Measurements from ENCODE around the gene ZNF827. TPM values are rescaled to one million over a fixed set of nuclear protein-coding genes. Genes with fewer than 3 reads are reported as not detected.

ZNF827 gene
- total RNA-seq, 1 experiment from 2014 or later, result 5.3 TPM

DNA sequence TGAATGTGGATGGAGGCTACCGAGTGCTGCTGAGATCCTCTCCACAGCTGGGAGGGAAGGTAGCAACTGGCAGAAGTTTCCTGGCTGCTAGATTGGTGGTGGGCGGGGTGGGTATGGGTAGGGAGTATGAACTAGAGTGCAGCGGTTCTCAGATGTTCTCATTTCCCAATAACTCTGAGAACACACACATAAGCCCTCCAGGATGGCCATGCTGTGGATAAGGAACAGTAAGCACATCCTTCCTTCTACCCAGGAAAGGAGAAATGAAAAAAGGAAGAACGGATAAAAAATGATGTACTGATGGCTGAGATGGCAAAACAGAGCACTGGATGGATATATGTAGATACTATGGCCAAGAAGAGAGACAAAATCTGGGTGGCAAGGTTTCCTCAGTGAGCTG, 116.0 kb downstream of the ZNF827 start:
- Histone ChIP-seq H3K4me3 (ENCODE audit: low read depth, low read length) (no peak overlapping the region), H3K4me1 (no peaks in the 10 kb centered on the region), H3K36me3 (ENCODE audit: control insufficient read depth, insufficient read depth, low read length) (no peaks in the 10 kb centered on the region), H3K27me3 (replicated peaks; ENCODE audit: control insufficient read depth, insufficient read depth, low read length) (no peaks in the 10 kb centered on the region), H3K9me3 (no peaks in the 10 kb centered on the region)
- POLR2A ChIA-PET, result no interaction called here
- intact Hi-C loops (cut with micrococcal nuclease; ENCODE audit: unreplicated experiment), result no loop called here
- TF ChIP-seq, protein P1, sequence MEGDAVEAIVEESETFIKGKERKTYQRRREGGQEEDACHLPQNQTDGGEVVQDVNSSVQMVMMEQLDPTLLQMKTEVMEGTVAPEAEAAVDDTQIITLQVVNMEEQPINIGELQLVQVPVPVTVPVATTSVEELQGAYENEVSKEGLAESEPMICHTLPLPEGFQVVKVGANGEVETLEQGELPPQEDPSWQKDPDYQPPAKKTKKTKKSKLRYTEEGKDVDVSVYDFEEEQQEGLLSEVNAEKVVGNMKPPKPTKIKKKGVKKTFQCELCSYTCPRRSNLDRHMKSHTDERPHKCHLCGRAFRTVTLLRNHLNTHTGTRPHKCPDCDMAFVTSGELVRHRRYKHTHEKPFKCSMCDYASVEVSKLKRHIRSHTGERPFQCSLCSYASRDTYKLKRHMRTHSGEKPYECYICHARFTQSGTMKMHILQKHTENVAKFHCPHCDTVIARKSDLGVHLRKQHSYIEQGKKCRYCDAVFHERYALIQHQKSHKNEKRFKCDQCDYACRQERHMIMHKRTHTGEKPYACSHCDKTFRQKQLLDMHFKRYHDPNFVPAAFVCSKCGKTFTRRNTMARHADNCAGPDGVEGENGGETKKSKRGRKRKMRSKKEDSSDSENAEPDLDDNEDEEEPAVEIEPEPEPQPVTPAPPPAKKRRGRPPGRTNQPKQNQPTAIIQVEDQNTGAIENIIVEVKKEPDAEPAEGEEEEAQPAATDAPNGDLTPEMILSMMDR (IDR thresholded peaks at IDR 0.05; ENCODE audit: insufficient read depth in 1 of 2, low read depth in 1 of 2, low read length in 1 of 2, severe bottlenecking in 1 of 2, unreplicated experiment in 1 of 2), result no peak
- DNase-seq, result no peak
- CTCF ChIA-PET, result no interaction called here
- no peaks in the 10 kb centered on the region for H3K4me1 Mint-ChIP-seq (ENCODE audit: low read depth, unreplicated experiment)
- BruUV-seq (replicated peaks), result no TSS peak
- no peaks in the 10 kb centered on the region for H3K9me3 Mint-ChIP-seq (ENCODE audit: unreplicated experiment)
- no peaks in the 10 kb centered on the region for H3K27me3 Mint-ChIP-seq (ENCODE audit: insufficient read depth, unreplicated experiment)
- H3K27ac Mint-ChIP-seq (ENCODE audit: unreplicated experiment), result no peak overlapping the region
- H3K4me3 Mint-ChIP-seq (ENCODE audit: unreplicated experiment), result no peak overlapping the region
- no peaks in the 10 kb centered on the region for H3K36me3 Mint-ChIP-seq (ENCODE audit: insufficient read depth, unreplicated experiment)

DNA sequence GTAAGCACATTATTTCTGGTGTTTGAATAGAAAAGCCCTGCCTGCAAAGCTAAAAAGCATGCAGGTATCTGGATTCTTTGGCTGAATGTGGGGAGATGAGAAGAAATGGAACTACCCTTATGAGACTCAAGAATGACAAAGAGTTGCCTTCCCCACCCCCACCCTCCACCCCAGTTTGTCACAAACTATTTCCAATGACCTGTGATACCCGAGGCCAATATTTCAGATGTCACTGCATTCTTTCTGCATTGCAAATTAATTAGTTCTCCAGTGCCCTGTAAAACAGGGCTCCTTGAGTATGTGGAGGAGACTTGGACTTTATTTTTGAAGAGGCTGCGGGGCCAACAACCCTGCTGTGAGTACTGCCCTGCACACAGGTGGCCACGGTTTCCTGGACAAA, 116.4 kb downstream of the ZNF827 start:
- ChIA-PET POLR2A (no interaction called here), CTCF (no interaction called here)
- TF ChIP-seq, protein P1 (IDR thresholded peaks at IDR 0.05; ENCODE audit: insufficient read depth in 1 of 2, low read depth in 1 of 2, low read length in 1 of 2, severe bottlenecking in 1 of 2, unreplicated experiment in 1 of 2), result no peak
- H3K4me3 Mint-ChIP-seq (ENCODE audit: unreplicated experiment), result no peak overlapping the region
- Histone ChIP-seq H3K4me3 (ENCODE audit: low read depth, low read length) (no peak overlapping the region), H3K36me3 (ENCODE audit: control insufficient read depth, insufficient read depth, low read length) (no peaks in the 10 kb centered on the region), H3K27me3 (replicated peaks; ENCODE audit: control insufficient read depth, insufficient read depth, low read length) (no peaks in the 10 kb centered on the region), H3K9me3 (no peaks in the 10 kb centered on the region), H3K4me1 (no peaks in the 10 kb centered on the region)
- no peaks in the 10 kb centered on the region for H3K9me3 Mint-ChIP-seq (ENCODE audit: unreplicated experiment)
- H3K36me3 Mint-ChIP-seq (ENCODE audit: insufficient read depth, unreplicated experiment), result no peaks in the 10 kb centered on the region
- intact Hi-C loops (cut with micrococcal nuclease; ENCODE audit: unreplicated experiment), result no loop called here
- H3K27me3 Mint-ChIP-seq (ENCODE audit: insufficient read depth, unreplicated experiment), result no peaks in the 10 kb centered on the region
- H3K4me1 Mint-ChIP-seq (ENCODE audit: low read depth, unreplicated experiment), result no peaks in the 10 kb centered on the region
- DNase-seq, result no peak
- BruUV-seq (replicated peaks), result no TSS peak
- no peak overlapping the region for H3K27ac Mint-ChIP-seq (ENCODE audit: unreplicated experiment)

- intact Hi-C loops (cut with micrococcal nuclease; ENCODE audit: unreplicated experiment), result no loop called here
- Histone ChIP-seq H3K27me3 (replicated peaks; ENCODE audit: control insufficient read depth, insufficient read depth, low read length) (no peaks in the 10 kb centered on the region), H3K9me3 (no peaks in the 10 kb centered on the region), H3K4me1 (no peaks in the 10 kb centered on the region), H3K36me3 (ENCODE audit: control insufficient read depth, insufficient read depth, low read length) (no peaks in the 10 kb centered on the region), H3K4me3 (ENCODE audit: low read depth, low read length) (no peak overlapping the region)
- Mint-ChIP-seq H3K27ac (ENCODE audit: unreplicated experiment) (no peak overlapping the region), H3K4me3 (ENCODE audit: unreplicated experiment) (no peak overlapping the region), H3K36me3 (ENCODE audit: insufficient read depth, unreplicated experiment) (no peaks in the 10 kb centered on the region), H3K9me3 (ENCODE audit: unreplicated experiment) (no peaks in the 10 kb centered on the region), H3K4me1 (ENCODE audit: low read depth, unreplicated experiment) (no peaks in the 10 kb centered on the region), H3K27me3 (ENCODE audit: insufficient read depth, unreplicated experiment) (no peaks in the 10 kb centered on the region)
- TF ChIP-seq, protein P1 (IDR thresholded peaks at IDR 0.05; ENCODE audit: insufficient read depth in 1 of 2, low read depth in 1 of 2, low read length in 1 of 2, severe bottlenecking in 1 of 2, unreplicated experiment in 1 of 2), result no peak
- no peak for DNase-seq
- ChIA-PET CTCF (no interaction called here), POLR2A (no interaction called here)
- no TSS peak for BruUV-seq (replicated peaks)
Observed at GRCh38 chr4:145821766-145822165, 116.9 kb downstream of the ZNF827 start.
